Stimulated activated CD8-positive, alpha-beta memory T cell treated with anti-CD3 and anti-CD28 coated beads, Interleukin-2, amount 100 ng/mL, for 48 hours (primary cell): ENCODE measurements around the gene USF2.
"Not testable (repeated sequence)": the region's sequence is repeated elsewhere in the genome, so short reads cannot be mapped to it uniquely, and the experiment has no call there.

ENCODE experiments used
- DNase-seq, 2 donors: peaks; one replicate each; pipeline ENCODE4 v3.0.0-alpha.2; 2020; ENCODE audit warnings: low read depth in 2 of 2

Gene USF2

GRCh38 chr19:35284153-35285094, 15.7 kb downstream of the USF2 start:
- no peak for DNase-seq

GRCh38 chr19:35285095-35285449, 16.3 kb downstream of the USF2 start:
- DNase-seq = no peak

- DNase-seq = not testable (repeated sequence)
Measured at GRCh38 chr19:35285465-35285864, 16.7 kb downstream of the USF2 start.

- DNase-seq = not testable (repeated sequence)
Measured at GRCh38 chr19:35286101-35286500, 17.3 kb downstream of the USF2 start.

- no peak for DNase-seq
Measured at GRCh38 chr19:35287713-35288112, 19.0 kb downstream of the USF2 start.

GRCh38 chr19:35288331-35288730, 19.6 kb downstream of the USF2 start:
- DNase-seq = no peak

- DNase-seq = no peak
Measured at GRCh38 chr19:35288906-35289305, 20.1 kb downstream of the USF2 start.

GRCh38 chr19:35290381-35291127, 21.8 kb downstream of the USF2 start:
- no peak for DNase-seq

GRCh38 chr19:35291259-35291658, 22.5 kb downstream of the USF2 start:
- DNase-seq = no peak

GRCh38 chr19:35291916-35292315, 23.2 kb downstream of the USF2 start, which contains the start of gene MAG:
Gene MAG, plus strand, starts transcription at chr19:35292161. Its CDS starts 3,248 bp downstream, at chr19:35295409.
- no peak for DNase-seq

- no peak for DNase-seq
Measured at GRCh38 chr19:35292421-35293362, 23.9 kb downstream of the USF2 start.

- no peak for DNase-seq
Measured at GRCh38 chr19:35293363-35293739, 24.6 kb downstream of the USF2 start.

GRCh38 chr19:35293808-35294207, 25.0 kb downstream of the USF2 start:
- no peak for DNase-seq

- no peak for DNase-seq
Measured at GRCh38 chr19:35294328-35294727, 25.6 kb downstream of the USF2 start.

- no peak for DNase-seq
Measured at GRCh38 chr19:35294859-35295791, 26.4 kb downstream of the USF2 start.

GRCh38 chr19:35295792-35296462, 27.2 kb downstream of the USF2 start:
- DNase-seq = no peak

GRCh38 chr19:35296644-35297514, 28.1 kb downstream of the USF2 start:
- no peak for DNase-seq

GRCh38 chr19:35297515-35297848, 28.7 kb downstream of the USF2 start:
- no peak for DNase-seq

- DNase-seq = no peak
Measured at GRCh38 chr19:35297922-35298321, 29.2 kb downstream of the USF2 start.
